ENCODE measurements around the gene PRR20B. TPM values are rescaled to one million over a fixed set of nuclear protein-coding genes. Genes with fewer than 3 reads are reported as not detected.
"Not testable (repeated sequence)": the region's sequence is repeated elsewhere in the genome, so short reads cannot be mapped to it uniquely, and the experiment has no call there.

The PRR20B gene
- total and polyA plus RNA-seq, 2 experiments from 2014 or later: not detected

- H3K9me2 ChIP-seq (ENCODE audit: insufficient read depth): no peaks in the 10 kb centered on the region
- no peaks in the 10 kb centered on the region for H3K27me3 ChIP-seq (replicated peaks; ENCODE audit: insufficient read depth)
- no peaks in the 10 kb centered on the region for H3F3A ChIP-seq (ENCODE audit: insufficient read depth)
- no peak overlapping the region for H3K27ac ChIP-seq
- TF ChIP-seq EZH2 (IDR thresholded peaks at IDR 0.05; ENCODE audit: insufficient read depth, poor library complexity, severe bottlenecking) (no peak), EZH2phosphoT487 (IDR thresholded peaks at IDR 0.05; ENCODE audit: insufficient read depth, low read depth) (no peak)
- H3K4me2 ChIP-seq (ENCODE audit: unreplicated experiment): no peak overlapping the region
- H3K36me3 ChIP-seq (ENCODE audit: low read depth): no peaks in the 10 kb centered on the region
- 12 to 21% methylated on average over 4 of the region's 4 CpGs for WGBS, 2 experiments (ENCODE audit: low coverage in 1 of 2, low lambda C conversion rate in 2 of 2, missing lambda C conversion rate in 2 of 2)
- H3K9me3 ChIP-seq (ENCODE audit: low read depth): no peaks in the 10 kb centered on the region
- no peak overlapping the region for H3K4me3 ChIP-seq
- H3K4me1 ChIP-seq (ENCODE audit: insufficient read depth): no peaks in the 10 kb centered on the region
- no peaks in the 10 kb centered on the region for H3K79me2 ChIP-seq (ENCODE audit: insufficient read depth)
- DNase-seq: no peak
- no peak overlapping the region for H2AFZ ChIP-seq
- in situ Hi-C loops (cut with MboI): no loop called here
- H3K9ac ChIP-seq: no peak overlapping the region
- no peaks in the 10 kb centered on the region for H4K20me1 ChIP-seq (ENCODE audit: insufficient read depth)
Measured at GRCh38 chr13:57137585-57137984, 9.7 kb upstream of the PRR20B start.

DNA sequence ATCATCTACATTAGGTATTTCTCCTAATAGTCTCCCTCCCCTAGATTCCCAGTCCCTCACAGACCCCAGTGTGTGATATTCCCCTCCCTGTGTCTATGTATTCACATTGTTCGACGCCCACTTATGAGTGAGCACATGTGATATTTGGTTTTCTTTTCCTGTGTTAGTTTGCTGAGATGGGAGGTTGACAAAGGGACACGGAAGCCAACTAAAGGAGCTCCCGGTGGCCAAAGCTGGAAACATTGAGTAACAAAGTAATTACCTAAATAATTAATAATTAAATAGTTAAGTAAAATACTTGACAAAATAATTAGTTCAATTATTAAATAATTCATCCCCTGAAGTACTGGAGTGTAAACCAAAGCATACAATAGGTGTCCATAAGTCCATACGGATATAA is 8.3 kb upstream of the PRR20B start:
- 48 to 54% methylated on average over 5 of the region's 5 CpGs for WGBS, 2 experiments (ENCODE audit: low coverage in 1 of 2, low lambda C conversion rate in 2 of 2, missing lambda C conversion rate in 2 of 2)
- Histone ChIP-seq H2AFZ (no peak overlapping the region), H3K9me2 (ENCODE audit: insufficient read depth) (no peaks in the 10 kb centered on the region), H3K4me2 (ENCODE audit: unreplicated experiment) (no peak overlapping the region), H3K79me2 (ENCODE audit: insufficient read depth) (no peaks in the 10 kb centered on the region), H3K4me1 (ENCODE audit: insufficient read depth) (no peaks in the 10 kb centered on the region), H3K9me3 (ENCODE audit: low read depth) (no peaks in the 10 kb centered on the region), H3F3A (ENCODE audit: insufficient read depth) (no peaks in the 10 kb centered on the region), H4K20me1 (ENCODE audit: insufficient read depth) (no peaks in the 10 kb centered on the region), H3K36me3 (ENCODE audit: low read depth) (no peaks in the 10 kb centered on the region), H3K27ac (no peak overlapping the region), H3K9ac (no peak overlapping the region), H3K27me3 (replicated peaks; ENCODE audit: insufficient read depth) (no peaks in the 10 kb centered on the region), H3K4me3 (no peak overlapping the region)
- TF ChIP-seq EZH2 (IDR thresholded peaks at IDR 0.05; ENCODE audit: insufficient read depth, poor library complexity, severe bottlenecking): no peak
- TF ChIP-seq EZH2phosphoT487 (IDR thresholded peaks at IDR 0.05; ENCODE audit: insufficient read depth, low read depth): no peak
- in situ Hi-C loops (cut with MboI): no loop called here
- DNase-seq: no peak

- DNase-seq, H3K4me3 ChIP-seq: not testable (repeated sequence)
- 71 to 73% methylated on average over 5 to 14 of the region's 18 CpGs for WGBS, 2 experiments (ENCODE audit: low coverage in 1 of 2, low lambda C conversion rate in 2 of 2, missing lambda C conversion rate in 2 of 2)
Measured at GRCh38 chr13:57139781-57140180, 7.5 kb upstream of the PRR20B start.

GRCh38 chr13:57140235-57140968 is 6.9 kb upstream of the PRR20B start, which contains the start of gene PRR20A:
Gene PRR20A (plus strand): TSS chr13:57140918. CDS start chr13:57141305, 387 bp downstream.
- H3K9me2 ChIP-seq (ENCODE audit: insufficient read depth); DNase-seq; H3K4me1 ChIP-seq (ENCODE audit: insufficient read depth); H3F3A ChIP-seq (ENCODE audit: insufficient read depth); H3K36me3 ChIP-seq (ENCODE audit: low read depth); H3K4me2 ChIP-seq (ENCODE audit: unreplicated experiment); H3K79me2 ChIP-seq (ENCODE audit: insufficient read depth); H2AFZ ChIP-seq; H3K9me3 ChIP-seq (ENCODE audit: low read depth); H3K4me3 ChIP-seq; H4K20me1 ChIP-seq (ENCODE audit: insufficient read depth); in situ Hi-C loops (cut with MboI); H3K27me3 ChIP-seq (replicated peaks; ENCODE audit: insufficient read depth); H3K27ac ChIP-seq; H3K9ac ChIP-seq: not testable (repeated sequence)
- 55 to 66% methylated on average over 7 to 13 of the region's 34 CpGs for WGBS, 2 experiments (ENCODE audit: low coverage in 1 of 2, low lambda C conversion rate in 2 of 2, missing lambda C conversion rate in 2 of 2)

More at GRCh38 chr13:57139781-57140180, 7.5 kb upstream of the PRR20B start:
- H2AFZ ChIP-seq; H3K4me2 ChIP-seq (ENCODE audit: unreplicated experiment); H3K9me2 ChIP-seq (ENCODE audit: insufficient read depth); H3K9ac ChIP-seq; H3K27me3 ChIP-seq (replicated peaks; ENCODE audit: insufficient read depth); H3K79me2 ChIP-seq (ENCODE audit: insufficient read depth); H3K4me1 ChIP-seq (ENCODE audit: insufficient read depth); in situ Hi-C loops (cut with MboI); H3K9me3 ChIP-seq (ENCODE audit: low read depth); H3F3A ChIP-seq (ENCODE audit: insufficient read depth); H4K20me1 ChIP-seq (ENCODE audit: insufficient read depth); H3K27ac ChIP-seq; H3K36me3 ChIP-seq (ENCODE audit: low read depth): not testable (repeated sequence)

GRCh38 chr13:57148106-57148505 is 818 bp downstream of the PRR20B start:
- DNase-seq; H3K36me3 ChIP-seq (ENCODE audit: low read depth); H3K27me3 ChIP-seq (replicated peaks; ENCODE audit: insufficient read depth); H3K9me3 ChIP-seq (ENCODE audit: low read depth); H3K27ac ChIP-seq; H3K9me2 ChIP-seq (ENCODE audit: insufficient read depth); H3F3A ChIP-seq (ENCODE audit: insufficient read depth); H3K9ac ChIP-seq; H3K79me2 ChIP-seq (ENCODE audit: insufficient read depth); H2AFZ ChIP-seq; H3K4me3 ChIP-seq; H3K4me2 ChIP-seq (ENCODE audit: unreplicated experiment); in situ Hi-C loops (cut with MboI); H3K4me1 ChIP-seq (ENCODE audit: insufficient read depth); H4K20me1 ChIP-seq (ENCODE audit: insufficient read depth): not testable (repeated sequence)
- 69 to 73% methylated on average over 10 of the region's 14 CpGs for WGBS, 2 experiments (ENCODE audit: low coverage in 1 of 2, low lambda C conversion rate in 2 of 2, missing lambda C conversion rate in 2 of 2)

DNA sequence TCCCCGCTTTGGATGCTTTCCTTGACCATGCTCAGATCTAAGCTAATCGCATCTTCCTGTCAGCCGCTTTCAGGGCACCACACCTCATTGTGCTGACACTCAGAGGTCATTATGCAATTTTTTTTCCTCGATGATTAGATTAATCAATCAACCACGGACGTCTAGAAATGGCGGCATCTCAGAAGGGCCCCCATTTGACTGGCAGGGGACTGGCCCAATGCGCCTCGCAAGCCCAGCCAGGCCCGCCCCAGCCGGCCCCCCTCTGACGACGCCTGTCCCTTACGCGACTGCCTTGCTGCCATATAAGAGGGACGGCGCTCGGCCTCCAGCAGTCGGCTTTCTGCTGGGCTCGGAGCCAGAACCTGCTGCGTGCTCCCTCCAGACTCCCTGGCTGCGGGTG is 6.5 kb downstream of the PRR20B start, which contains the start of gene PRR20C:
PRR20C (plus strand) TSS at position 301 of the 400 bp plus-strand sequence. CDS start 387 bp downstream, outside the sequence.
- H3K27me3 ChIP-seq (replicated peaks; ENCODE audit: insufficient read depth); H3K4me3 ChIP-seq; H3F3A ChIP-seq (ENCODE audit: insufficient read depth); H2AFZ ChIP-seq; H4K20me1 ChIP-seq (ENCODE audit: insufficient read depth); in situ Hi-C loops (cut with MboI); H3K27ac ChIP-seq; H3K9ac ChIP-seq; H3K79me2 ChIP-seq (ENCODE audit: insufficient read depth); H3K4me1 ChIP-seq (ENCODE audit: insufficient read depth); H3K36me3 ChIP-seq (ENCODE audit: low read depth); H3K9me3 ChIP-seq (ENCODE audit: low read depth); H3K4me2 ChIP-seq (ENCODE audit: unreplicated experiment); DNase-seq; H3K9me2 ChIP-seq (ENCODE audit: insufficient read depth): not testable (repeated sequence)
- WGBS, 2 experiments (ENCODE audit: low coverage in 1 of 2, low lambda C conversion rate in 2 of 2, missing lambda C conversion rate in 2 of 2): no CpG with 5 or more reads among the region's 22 CpGs

DNA sequence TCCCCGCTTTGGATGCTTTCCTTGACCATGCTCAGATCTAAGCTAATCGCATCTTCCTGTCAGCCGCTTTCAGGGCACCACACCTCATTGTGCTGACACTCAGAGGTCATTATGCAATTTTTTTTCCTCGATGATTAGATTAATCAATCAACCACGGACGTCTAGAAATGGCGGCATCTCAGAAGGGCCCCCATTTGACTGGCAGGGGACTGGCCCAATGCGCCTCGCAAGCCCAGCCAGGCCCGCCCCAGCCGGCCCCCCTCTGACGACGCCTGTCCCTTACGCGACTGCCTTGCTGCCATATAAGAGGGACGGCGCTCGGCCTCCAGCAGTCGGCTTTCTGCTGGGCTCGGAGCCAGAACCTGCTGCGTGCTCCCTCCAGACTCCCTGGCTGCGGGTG is 13.0 kb downstream of the PRR20B start, which contains the start of gene PRR20D:
PRR20D (plus strand) TSS at position 301 of the 400 bp plus-strand sequence. CDS start 387 bp downstream, outside the sequence.
- H3K36me3 ChIP-seq (ENCODE audit: low read depth); H3K79me2 ChIP-seq (ENCODE audit: insufficient read depth); H3K4me2 ChIP-seq (ENCODE audit: unreplicated experiment); in situ Hi-C loops (cut with MboI); H3K9me2 ChIP-seq (ENCODE audit: insufficient read depth); H3F3A ChIP-seq (ENCODE audit: insufficient read depth); H2AFZ ChIP-seq; H3K9ac ChIP-seq; H3K27ac ChIP-seq; H3K27me3 ChIP-seq (replicated peaks; ENCODE audit: insufficient read depth); H4K20me1 ChIP-seq (ENCODE audit: insufficient read depth); H3K4me3 ChIP-seq; H3K4me1 ChIP-seq (ENCODE audit: insufficient read depth); H3K9me3 ChIP-seq (ENCODE audit: low read depth); DNase-seq: not testable (repeated sequence)
- no CpG with 5 or more reads among the region's 22 CpGs for WGBS, 2 experiments (ENCODE audit: low coverage in 1 of 2, low lambda C conversion rate in 2 of 2, missing lambda C conversion rate in 2 of 2)
